SU-DHL-6 (cell line): ENCODE results near the gene ACHE.

Experiments used
- H2AFZ ChIP-seq: fragments of 200-600 bp; sonication (generic); 2 replicates; pipeline ENCODE4 v1.6.1; 2014; ENCODE audit warnings: low read depth, mild to moderate bottlenecking, moderate library complexity, mixed read lengths, antibody characterized with exemption, low read length; ENCODE audit not compliant: severe bottlenecking
- H3F3A ChIP-seq: fragments of 200-600 bp; shearing (Covaris generic); 2 replicates; pipeline ENCODE4 v1.6.0; 2016; ENCODE audit warnings: antibody characterized with exemption, mild to moderate bottlenecking; ENCODE audit not compliant: insufficient read depth
- H3K27ac ChIP-seq: fragments of 200-600 bp; sonication (generic); 2 replicates; pipeline ENCODE4 v1.5.1; 2016; ENCODE audit warnings: low read depth, mild to moderate bottlenecking, low read length, moderate library complexity, mixed read lengths
- H3K27me3 ChIP-seq: fragments of 200-600 bp; sonication (generic), shearing (Covaris generic); 2 replicates; pipeline ENCODE4 v1.6.0; 2014; ENCODE audit warnings: mild to moderate bottlenecking, low read length
- H3K36me3 ChIP-seq: fragments of 200-600 bp; sonication (generic); 2 replicates; pipeline ENCODE4 v1.6.1; 2014; ENCODE audit warnings: mild to moderate bottlenecking, low read length, mixed read lengths
- H3K4me2 ChIP-seq: fragments of 300-600, 200-600 bp; shearing (Covaris generic), sonication (generic); 2 replicates; pipeline ENCODE4 v1.6.0; 2014; ENCODE audit warnings: low read length, low read depth, mild to moderate bottlenecking; ENCODE audit not compliant: poor library complexity, severe bottlenecking
- H3K4me3 ChIP-seq: fragments of 200-600 bp; sonication (generic); 2 replicates; pipeline ENCODE4 v1.5.1; 2014; ENCODE audit warnings: antibody characterized with exemption, low read length, mild to moderate bottlenecking, mixed read lengths; ENCODE audit not compliant: insufficient read depth, poor library complexity, severe bottlenecking
- H3K79me2 ChIP-seq: fragments of 200-600 bp; sonication (generic); 2 replicates; pipeline ENCODE4 v1.6.1; 2014; ENCODE audit warnings: mild to moderate bottlenecking, low read length, moderate library complexity; ENCODE audit not compliant: insufficient read depth
- H3K9ac ChIP-seq: fragments of 200-600 bp; sonication (generic); 2 replicates; pipeline ENCODE4 v1.7.0; 2014; ENCODE audit warnings: mild to moderate bottlenecking, low read length
- H3K9me2 ChIP-seq: fragments of 200-600 bp; sonication (generic); replicated peaks from 2 replicates; pipeline ENCODE4 v1.6.1; 2014; ENCODE audit warnings: low read length; ENCODE audit not compliant: insufficient read depth
- H3K9me3 ChIP-seq: fragments of 200-600 bp; sonication (generic); 2 replicates; pipeline ENCODE4 v1.6.1; 2014; ENCODE audit warnings: low read length, mixed read lengths; ENCODE audit not compliant: insufficient read depth
- H4K20me1 ChIP-seq: fragments of 200-600 bp; sonication (generic); 2 replicates; pipeline ENCODE4 v1.6.1; 2014; ENCODE audit warnings: low read depth, mild to moderate bottlenecking, antibody characterized with exemption, low read length, moderate library complexity, mixed read lengths
- EZH2phosphoT487 ChIP-seq: fragments of 200-600 bp; sonication (generic), shearing (Covaris generic); conservative IDR thresholded peaks from 2 replicates; pipeline ENCODE4 v1.6.1; 2018; ENCODE audit warnings: mild to moderate bottlenecking, antibody characterized with exemption, low read length, moderate library complexity, mixed read lengths
- TF ChIP-seq, protein P1 (sequence below): fragments of 200-600 bp; sonication (generic); IDR thresholded peaks from one replicate; pipeline ENCODE4 v1.5.1; 2017; ENCODE audit warnings: antibody characterized with exemption, mild to moderate bottlenecking, low read length, moderate library complexity; ENCODE audit not compliant: insufficient read depth, poor library complexity, severe bottlenecking

ACHE gene

DNA sequence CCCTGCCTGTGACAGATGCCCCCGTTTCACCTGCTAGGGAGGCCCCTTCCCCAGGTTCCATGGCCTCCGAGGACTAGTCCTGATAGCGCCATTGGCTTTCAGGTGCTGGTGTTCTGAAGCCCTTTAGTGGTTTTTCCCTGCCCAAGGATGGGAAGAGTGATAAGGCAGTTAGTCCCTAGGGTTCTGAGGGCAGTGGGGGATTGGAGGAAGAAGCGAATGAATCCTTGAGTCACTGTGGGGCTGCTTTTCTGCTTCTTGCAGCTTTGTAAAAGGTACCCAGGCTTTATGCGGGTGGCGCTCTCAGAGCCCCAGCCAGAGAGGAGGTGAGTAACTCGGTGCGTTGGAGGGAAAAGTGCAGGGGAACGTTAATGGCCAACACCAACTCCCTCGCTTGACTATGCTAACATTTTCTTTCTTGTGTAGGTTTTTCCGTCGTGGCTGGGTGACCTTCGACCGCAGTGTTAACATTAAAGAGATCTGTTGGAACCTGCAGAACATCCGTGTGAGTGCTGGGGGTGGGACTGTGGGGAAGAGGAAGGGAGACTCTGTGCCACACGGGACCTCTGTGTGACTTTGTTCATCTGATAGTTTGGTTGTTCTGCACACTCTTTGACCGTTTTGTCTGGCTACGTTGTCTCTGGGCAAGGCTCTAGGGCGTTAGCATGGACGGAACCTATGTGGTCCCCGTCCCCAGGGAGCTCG is 10.1 kb downstream of the ACHE start:
- Histone ChIP-seq H2AFZ (no peak overlapping the region), H3K36me3 (peaks cover 16% of the 10 kb centered on the region), H3K4me2 (no peak overlapping the region), H3K9ac (no peak overlapping the region), H3F3A (peaks cover 24% of the 10 kb centered on the region), H4K20me1 (peaks cover 3% of the 10 kb centered on the region; the same call in 1 of the 2 replicates), H3K27me3 (no peaks in the 10 kb centered on the region), H3K4me3 (no peak overlapping the region), H3K27ac (no peak overlapping the region), H3K9me3 (no peaks in the 10 kb centered on the region), H3K9me2 (no peaks in the 10 kb centered on the region), H3K79me2 (peaks cover 41% of the 10 kb centered on the region)
- no peak for TF ChIP-seq EZH2phosphoT487
- TF ChIP-seq, protein P1, sequence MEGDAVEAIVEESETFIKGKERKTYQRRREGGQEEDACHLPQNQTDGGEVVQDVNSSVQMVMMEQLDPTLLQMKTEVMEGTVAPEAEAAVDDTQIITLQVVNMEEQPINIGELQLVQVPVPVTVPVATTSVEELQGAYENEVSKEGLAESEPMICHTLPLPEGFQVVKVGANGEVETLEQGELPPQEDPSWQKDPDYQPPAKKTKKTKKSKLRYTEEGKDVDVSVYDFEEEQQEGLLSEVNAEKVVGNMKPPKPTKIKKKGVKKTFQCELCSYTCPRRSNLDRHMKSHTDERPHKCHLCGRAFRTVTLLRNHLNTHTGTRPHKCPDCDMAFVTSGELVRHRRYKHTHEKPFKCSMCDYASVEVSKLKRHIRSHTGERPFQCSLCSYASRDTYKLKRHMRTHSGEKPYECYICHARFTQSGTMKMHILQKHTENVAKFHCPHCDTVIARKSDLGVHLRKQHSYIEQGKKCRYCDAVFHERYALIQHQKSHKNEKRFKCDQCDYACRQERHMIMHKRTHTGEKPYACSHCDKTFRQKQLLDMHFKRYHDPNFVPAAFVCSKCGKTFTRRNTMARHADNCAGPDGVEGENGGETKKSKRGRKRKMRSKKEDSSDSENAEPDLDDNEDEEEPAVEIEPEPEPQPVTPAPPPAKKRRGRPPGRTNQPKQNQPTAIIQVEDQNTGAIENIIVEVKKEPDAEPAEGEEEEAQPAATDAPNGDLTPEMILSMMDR: no peak

GRCh38 chr7:100884736-100885439 is 10.8 kb downstream of the ACHE start:
- Histone ChIP-seq H3K9me3 (no peaks in the 10 kb centered on the region), H3K9ac (no peak overlapping the region), H3K4me2 (no peak overlapping the region), H3K36me3 (peaks cover 16% of the 10 kb centered on the region), H3K79me2 (peaks cover 48% of the 10 kb centered on the region), H4K20me1 (peaks cover 5% of the 10 kb centered on the region; the same call in 1 of the 2 replicates), H3K27ac (no peak overlapping the region), H2AFZ (no peak overlapping the region), H3K4me3 (no peak overlapping the region), H3F3A (peaks cover 24% of the 10 kb centered on the region), H3K9me2 (no peaks in the 10 kb centered on the region), H3K27me3 (no peaks in the 10 kb centered on the region)
- no peak for TF ChIP-seq EZH2phosphoT487
- TF ChIP-seq, protein P1: no peak

DNA sequence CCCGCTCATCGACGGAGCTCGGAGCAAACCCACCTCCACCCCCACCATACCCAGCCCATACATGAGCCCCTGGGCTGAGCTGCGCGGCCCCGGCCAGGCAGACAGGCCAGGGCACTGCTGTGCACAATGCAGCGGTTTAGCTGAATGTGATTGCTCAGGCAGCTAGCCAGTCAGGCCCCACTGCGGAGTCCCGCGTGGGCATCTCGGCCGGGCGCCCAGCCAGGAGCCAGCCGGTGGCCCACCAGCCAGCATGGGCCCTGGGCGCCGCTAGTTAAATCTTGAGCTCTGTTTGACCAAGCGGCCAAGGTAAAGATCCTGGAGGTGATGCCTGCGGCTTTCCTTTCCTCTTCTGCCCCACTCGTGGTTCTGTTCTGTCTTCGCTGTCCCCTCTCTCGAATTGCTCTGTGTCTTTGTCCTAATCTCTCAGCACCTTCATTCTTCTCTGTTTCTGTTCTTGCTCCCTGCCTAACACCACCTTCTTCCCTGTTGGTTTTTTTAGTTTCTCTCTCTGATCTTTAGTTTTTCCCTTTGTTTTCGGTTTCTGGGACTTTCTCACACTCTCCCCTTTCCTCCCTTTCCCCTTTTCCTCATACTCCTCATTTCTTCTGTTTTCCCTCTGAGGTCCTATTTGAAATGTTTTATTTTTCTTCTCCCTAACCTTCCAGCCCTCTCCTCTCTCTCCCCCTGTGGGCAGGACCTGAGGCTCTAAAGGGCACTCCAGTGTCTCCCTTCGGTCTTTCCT is 12.7 kb downstream of the ACHE start:
- TF ChIP-seq, protein P1: no peak
- no peak for TF ChIP-seq EZH2phosphoT487
- H3K9me2 ChIP-seq: no peaks in the 10 kb centered on the region
- peaks cover 21% of the 10 kb centered on the region for H3K36me3 ChIP-seq
- H3K79me2 ChIP-seq: peaks cover 52% of the 10 kb centered on the region
- no peak overlapping the region for H3K4me2 ChIP-seq
- H3K9me3 ChIP-seq: no peaks in the 10 kb centered on the region
- peaks cover 17% of the 10 kb centered on the region for H3F3A ChIP-seq
- H2AFZ ChIP-seq: no peak overlapping the region
- no peaks in the 10 kb centered on the region for H3K27me3 ChIP-seq
- no peak overlapping the region for H3K9ac ChIP-seq
- no peak overlapping the region for H3K27ac ChIP-seq
- H3K4me3 ChIP-seq: no peak overlapping the region
- H4K20me1 ChIP-seq: peaks cover 11% of the 10 kb centered on the region; the same call in 1 of the 2 replicates
